K562 (cell line): ENCODE results near the gene MVP. TPM values are rescaled to one million over a fixed set of nuclear protein-coding genes. Genes with fewer than 3 reads are reported as not detected.

Source experiments
- CHD7 ChIP-seq: fragments of 200-600 bp; sonication (generic); IDR thresholded peaks from one replicate; pipeline ENCODE4 v1.6.1; 2012; ENCODE audit warnings: mild to moderate bottlenecking, low read depth, low read length, inconsistent platforms
- ELF2 ChIP-seq: fragments of 250-450 bp; sonication (Bioruptor Pico); IDR thresholded peaks from 2 replicates; pipeline ENCODE4 v1.5.0; 2021; ENCODE audit warnings: mild to moderate bottlenecking
- HINFP ChIP-seq: fragments of 450-650 bp; conservative IDR thresholded peaks from 2 replicates; pipeline ENCODE4 v1.6.1; 2016; ENCODE audit warnings: missing genetic modification characterization, low read depth, mild to moderate bottlenecking, control low read depth, missing compliant biosample characterization
- KLF10 ChIP-seq: fragments of 250-450 bp; sonication (Bioruptor Pico); IDR thresholded peaks from 2 replicates; pipeline ENCODE4 v1.6.1; 2021; ENCODE audit warnings: matching md5 sums
- KLF6 ChIP-seq: fragments of 250-450 bp; sonication (Bioruptor Pico); IDR thresholded peaks from 2 replicates; pipeline ENCODE4 v1.4.0; 2020; ENCODE audit warnings: mild to moderate bottlenecking, moderate library complexity, borderline replicate concordance
- LCOR ChIP-seq: sonication (generic); formaldehyde crosslinking; IDR thresholded peaks from 2 replicates; pipeline ENCODE4 v1.8.0; 2022; ENCODE audit warnings: mild to moderate bottlenecking, missing genetic modification reagents
- MBD1 ChIP-seq: fragments of 250-450 bp; sonication (Bioruptor Pico); IDR thresholded peaks from 2 replicates; pipeline ENCODE4 v1.8.0; 2022; ENCODE audit warnings: inconsistent platforms
- RBBP5 ChIP-seq: fragments of 200-600 bp; sonication (generic); IDR thresholded peaks from 2 replicates; pipeline ENCODE4 v1.6.1; 2012; ENCODE audit warnings: borderline replicate concordance, mild to moderate bottlenecking, low read length, control low read depth, inconsistent platforms; ENCODE audit not compliant: insufficient read depth, poor library complexity, severe bottlenecking
- SRSF9 ChIP-seq: fragments of 200-400 bp; formaldehyde crosslinking; IDR thresholded peaks from 2 replicates; pipeline ENCODE4 v1.6.1; 2017; ENCODE audit warnings: low read depth, low read length, borderline replicate concordance
- SUPT5H ChIP-seq: fragments of 450-650 bp; IDR thresholded peaks from 2 replicates; pipeline ENCODE4 v1.6.1; 2016
- THRAP3 ChIP-seq: fragments of 450-650 bp; IDR thresholded peaks from 2 replicates; pipeline ENCODE4 v1.6.1; 2016; ENCODE audit warnings: mild to moderate bottlenecking, inconsistent platforms, borderline replicate concordance
- ZNF263 ChIP-seq: sonication (generic); formaldehyde crosslinking; IDR thresholded peaks from 2 replicates; pipeline ENCODE4 v1.8.0; 2022; ENCODE audit warnings: mild to moderate bottlenecking, missing genetic modification reagents, borderline replicate concordance
- polyA plus RNA-seq, 8 experiments: library from polyadenylated mRNA; depleted of rRNA in 4 of 8; stranded (reverse) in 5 of 8; unstranded in 3 of 8; fragments of >200 nt; fragmentation: Nextera tagmentation in 2 of 8; fragmentation: Illumina TruSeq in 1 of 8; extraction: Ambion mirVana in 2 of 8; extraction: Trizol in 1 of 8; gene quantifications; 2 replicates each; pipeline versions ENCODE4 v1.2.1 to v1.2.3, GENCODE V29; 2011 to 2014; ENCODE audit warnings: inconsistent platforms in 1 of 8, missing spikeins in 1 of 8
- total RNA-seq, 7 experiments: library from RNA; depleted of rRNA in 6 of 7; stranded (reverse); fragments of >200 nt in 6 of 7; fragmentation: Illumina TruSeq in 2 of 7; extraction: Trizol in 2 of 7; gene quantifications; 2 replicates each; pipeline versions ENCODE4 v1.2.1 to v1.2.3, GENCODE V29; 2011 to 2021; ENCODE audit warnings: low replicate concordance in 1 of 7

MVP gene
- total and polyA plus RNA-seq, 9 of the 15 experiments (the other 6 are each of a cell fraction or from before 2014, with no cell fraction given) = 0.39 to 1.9 (median 0.76) TPM; not detected in 2

- TF ChIP-seq RBBP5 = no peak
- TF ChIP-seq SUPT5H = peak; percentile 72
- TF ChIP-seq CHD7 = no peak
- 0 out of 2 replicates have a peak, but pooled peaks have one; percentile 58 for TF ChIP-seq KLF10
- no peak for TF ChIP-seq THRAP3
- TF ChIP-seq KLF6 (CRISPR knock-in tag) = no peak
- no peak for TF ChIP-seq SRSF9
- no peak for TF ChIP-seq ZNF263
- TF ChIP-seq HINFP (tag) = no peak
- TF ChIP-seq ELF2 (CRISPR knock-in tag) = no peak
- TF ChIP-seq MBD1 (CRISPR knock-in tag) = no peak
- 0 out of 2 replicates have a peak, but pooled peaks have one; percentile 14 for TF ChIP-seq LCOR (CRISPR knock-in tag)
Measured at GRCh38 chr16:29811170-29811895, 8.9 kb upstream of the MVP start (continued).
